Measurements from ENCODE around the gene ZFP36. TPM values are rescaled to one million over a fixed set of nuclear protein-coding genes. Genes with fewer than 3 reads are reported as not detected.

The ZFP36 gene
- total RNA-seq, 1 donor from 2014 or later = 4.0 TPM

Small RNA genes lying within 50 kb of the gene (microRNA-seq; reads per million reads assigned to microRNA genes)
- gene MIR4530 = not detected

Other genes with a start within 250 kb of the ZFP36 start
- gene NCCRP1, start 209.9 kb upstream of the ZFP36 start, total RNA-seq = not detected in 2 replicates
- not detected in 2 replicates for gene SYCN, start 202.6 kb upstream of the ZFP36 start, total RNA-seq
- gene IFNL3, start 161.8 kb upstream of the ZFP36 start, total RNA-seq = not detected in 2 replicates
- not detected in 2 replicates for gene IFNL4, start 158.0 kb upstream of the ZFP36 start, total RNA-seq
- gene IFNL2, start 138.5 kb upstream of the ZFP36 start, total RNA-seq = not detected in 2 replicates
- gene IFNL1, start 110.4 kb upstream of the ZFP36 start, total RNA-seq = not detected in 2 replicates
- 4.9 and 5.1 TPM in 2 replicates for gene LRFN1, start 86.0 kb upstream of the ZFP36 start, total RNA-seq
- gene GMFG, start 70.8 kb upstream of the ZFP36 start, total RNA-seq = 0.65 TPM in 1 of 2 replicates, not detected in the other
- gene SAMD4B, start 64.4 kb upstream of the ZFP36 start, total RNA-seq = 158 and 164 TPM in 2 replicates
- gene PAF1, start 15.7 kb upstream of the ZFP36 start, total RNA-seq = 62.9 and 67.3 TPM in 2 replicates
- 37.3 and 40.3 TPM in 2 replicates for gene MED29, start 15.5 kb upstream of the ZFP36 start, total RNA-seq
- 120 and 135 TPM in 2 replicates for gene PLEKHG2, start 5.8 kb downstream of the ZFP36 start, total RNA-seq
- gene RPS16, start 29.1 kb downstream of the ZFP36 start, total RNA-seq = 2,020 and 2,116 TPM in 2 replicates
- 129 and 140 TPM in 2 replicates for gene SUPT5H, start 38.7 kb downstream of the ZFP36 start, total RNA-seq
- 118 and 121 TPM in 2 replicates for gene TIMM50, start 74.0 kb downstream of the ZFP36 start, total RNA-seq
- 17.9 and 22.3 TPM in 2 replicates for gene DLL3, start 92.1 kb downstream of the ZFP36 start, total RNA-seq
- gene SELENOV, start 108.3 kb downstream of the ZFP36 start, total RNA-seq = not detected in 2 replicates
- gene EID2B, start 126.0 kb downstream of the ZFP36 start, total RNA-seq = 7.2 and 7.7 TPM in 2 replicates
- gene EID2, start 133.3 kb downstream of the ZFP36 start, total RNA-seq = 28.0 and 30.8 TPM in 2 replicates
- not detected in 2 replicates for gene LGALS13, start 195.7 kb downstream of the ZFP36 start, total RNA-seq
- gene LGALS16, start 249.1 kb downstream of the ZFP36 start, total RNA-seq = not detected in 2 replicates

All from neural crest cell (in vitro differentiated cells).